Gastroesophageal sphincter (tissue), 4 donors: ENCODE measurements around the gene RPP30. TPM values are rescaled to one million over a fixed set of nuclear protein-coding genes. Genes with fewer than 3 reads are reported as not detected.

Source experiments
- ATAC-seq: fragments of 150-250 bp; one replicate; pipeline ENCODE4 v1.9.1; 2016; ENCODE audit warnings: mild to moderate bottlenecking, moderate library complexity
- H3K27ac ChIP-seq, 4 donors: fragments of 200-600 bp; sonication (generic) in 3 of 4; 1 replicate in 3 of 4; 2 replicates in 1 of 4; pipeline ENCODE4 v1.5.1; 2016 to 2019
- H3K27me3 ChIP-seq: fragments of 200-600 bp; sonication (generic); one replicate; pipeline ENCODE4 v1.5.1; 2019
- H3K36me3 ChIP-seq, 2 donors: fragments of 200-600 bp; sonication (generic); one replicate each; pipeline ENCODE4 v1.5.1; 2019; ENCODE audit warnings: control low read depth in 1 of 2
- H3K4me1 ChIP-seq, 3 donors: fragments of 200-600 bp; sonication (generic); 1 replicate in 2 of 3; 2 replicates in 1 of 3; pipeline ENCODE4 v1.5.1; 2016 to 2019; ENCODE audit warnings: control low read depth in 2 of 3
- H3K4me3 ChIP-seq, 2 donors: fragments of 200-600 bp; sonication (generic); one replicate each; pipeline ENCODE4 v1.5.1; 2019; ENCODE audit warnings: mild to moderate bottlenecking in 1 of 2, moderate library complexity in 1 of 2
- H3K9me3 ChIP-seq, 3 donors: fragments of 200-600 bp; sonication (generic); one replicate each; pipeline ENCODE4 v1.5.1; 2017 to 2019; ENCODE audit warnings: control low read depth in 2 of 3
- EP300 ChIP-seq: sonication (generic); formaldehyde crosslinking; IDR thresholded peaks from one replicate; pipeline ENCODE4 v1.6.1; 2017; ENCODE audit warnings: antibody characterized with exemption, mild to moderate bottlenecking
- POLR2A ChIP-seq, 2 donors: fragments of 450-650 bp; IDR thresholded peaks; one replicate each; pipeline ENCODE4 v1.6.1; 2017; ENCODE audit warnings: antibody characterized with exemption in 2 of 2, mild to moderate bottlenecking in 2 of 2, moderate library complexity in 1 of 2
- POLR2AphosphoS5 ChIP-seq: sonication (generic); formaldehyde crosslinking; IDR thresholded peaks from one replicate; pipeline ENCODE4 v1.6.1; 2017; ENCODE audit warnings: antibody characterized with exemption
- WGBS, 2 donors: methylation state at CpG; one replicate each; pipeline ENCODE4 v1.1.5; 2018; ENCODE audit warnings: low coverage in 1 of 2; 5-methylcytosine and 5-hydroxymethylcytosine counted together
- total RNA-seq, 4 donors: library from RNA; depleted of rRNA; stranded (reverse); fragments of >200 nt; gene quantifications; one replicate each; pipeline ENCODE4 v1.1.0, GENCODE V29; 2016
- TF ChIP-seq, protein P1 (sequence below), 4 experiments: fragments of 200-600 bp in 2 of 4; fragments of 450-650 bp in 2 of 4; sonication (generic) in 1 of 4; IDR thresholded peaks; one replicate each; pipeline ENCODE4 v1.5.1; 2017 to 2019; ENCODE audit warnings: antibody characterized with exemption in 4 of 4, mild to moderate bottlenecking in 2 of 4, moderate library complexity in 2 of 4

Gene RPP30
- total RNA-seq, 4 donors from 2014 or later = 25.0 to 44.2 (median 30.8) TPM

DNA sequence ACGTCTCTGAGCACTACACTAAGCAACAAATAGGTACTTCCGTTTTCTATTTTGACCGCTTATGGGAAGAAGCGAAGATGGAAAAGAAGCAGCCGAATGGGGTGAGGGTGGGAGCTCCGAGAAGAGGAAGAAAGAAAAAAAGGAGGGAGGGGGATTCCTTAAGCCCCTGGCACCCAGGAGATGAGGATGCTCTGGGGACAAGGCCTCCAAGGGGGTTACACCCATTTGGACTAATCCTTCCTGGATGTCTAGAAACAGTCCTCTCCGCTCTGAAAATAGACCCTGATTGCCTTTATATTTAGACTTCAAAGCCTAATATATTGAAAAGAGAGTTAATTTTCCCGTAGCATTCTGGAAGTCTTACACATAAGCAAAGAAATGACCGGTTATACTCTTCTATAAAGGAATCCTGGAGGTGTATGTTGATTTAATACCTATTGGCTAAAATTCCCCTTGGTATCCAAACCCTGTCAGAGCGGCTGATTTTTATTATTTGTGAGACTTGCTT is 13.3 kb upstream of the RPP30 start:
- TF ChIP-seq EP300 = no peak
- TF ChIP-seq POLR2AphosphoS5 = no peak
- no peak for TF ChIP-seq POLR2A (IDR thresholded peaks at IDR 0.05)
- TF ChIP-seq, protein P1, sequence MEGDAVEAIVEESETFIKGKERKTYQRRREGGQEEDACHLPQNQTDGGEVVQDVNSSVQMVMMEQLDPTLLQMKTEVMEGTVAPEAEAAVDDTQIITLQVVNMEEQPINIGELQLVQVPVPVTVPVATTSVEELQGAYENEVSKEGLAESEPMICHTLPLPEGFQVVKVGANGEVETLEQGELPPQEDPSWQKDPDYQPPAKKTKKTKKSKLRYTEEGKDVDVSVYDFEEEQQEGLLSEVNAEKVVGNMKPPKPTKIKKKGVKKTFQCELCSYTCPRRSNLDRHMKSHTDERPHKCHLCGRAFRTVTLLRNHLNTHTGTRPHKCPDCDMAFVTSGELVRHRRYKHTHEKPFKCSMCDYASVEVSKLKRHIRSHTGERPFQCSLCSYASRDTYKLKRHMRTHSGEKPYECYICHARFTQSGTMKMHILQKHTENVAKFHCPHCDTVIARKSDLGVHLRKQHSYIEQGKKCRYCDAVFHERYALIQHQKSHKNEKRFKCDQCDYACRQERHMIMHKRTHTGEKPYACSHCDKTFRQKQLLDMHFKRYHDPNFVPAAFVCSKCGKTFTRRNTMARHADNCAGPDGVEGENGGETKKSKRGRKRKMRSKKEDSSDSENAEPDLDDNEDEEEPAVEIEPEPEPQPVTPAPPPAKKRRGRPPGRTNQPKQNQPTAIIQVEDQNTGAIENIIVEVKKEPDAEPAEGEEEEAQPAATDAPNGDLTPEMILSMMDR (IDR thresholded peaks at IDR 0.05) = no peak
- Histone ChIP-seq H3K4me1 (peaks cover 0 to 21% (median 0%) of the 10 kb centered on the region in 3 donors), H3K4me3 (peak overlapping the region; percentile 55 to 71), H3K27ac (peak overlapping the region in 2 of 4 donors; percentile 57 to 73), H3K9me3 (no peaks in the 10 kb centered on the region), H3K27me3 (peaks cover 51% of the 10 kb centered on the region), H3K36me3 (no peaks in the 10 kb centered on the region)
- ATAC-seq = no peak
- WGBS, 2 donors = 34 to 51% methylated on average over 8 to 10 of the region's 10 CpGs

DNA sequence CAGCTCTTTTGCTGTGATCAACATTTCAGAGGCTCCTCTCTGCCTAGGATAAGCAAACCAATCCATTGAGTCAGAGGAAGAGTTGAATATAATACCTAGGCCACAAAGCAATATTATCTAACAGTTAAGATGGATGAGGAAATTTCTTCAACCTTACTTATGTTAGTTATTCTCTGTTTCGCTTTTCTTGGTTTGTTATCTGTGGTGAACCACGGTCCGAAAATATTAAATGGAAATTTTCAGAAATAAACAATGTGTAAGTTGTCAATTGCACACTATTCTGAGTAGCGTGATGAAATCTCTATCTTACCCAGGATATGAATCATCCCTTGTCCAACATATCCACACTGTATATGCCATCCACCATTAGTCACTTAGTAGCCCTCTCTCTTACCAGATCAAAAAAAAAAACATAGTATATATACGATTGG is 12.4 kb upstream of the RPP30 start:
- no peak for ATAC-seq
- peaks cover 51% of the 10 kb centered on the region for H3K27me3 ChIP-seq
- WGBS, 2 donors = 63 to 88% methylated on average over 5 of the region's 5 CpGs
- H3K9me3 ChIP-seq = no peaks in the 10 kb centered on the region
- TF ChIP-seq POLR2A (IDR thresholded peaks at IDR 0.05) = no peak
- TF ChIP-seq EP300 = no peak
- TF ChIP-seq, protein P1 (IDR thresholded peaks at IDR 0.05) = no peak
- TF ChIP-seq POLR2AphosphoS5 = no peak
- H3K36me3 ChIP-seq = no peaks in the 10 kb centered on the region
- no peak overlapping the region for H3K4me3 ChIP-seq
- H3K4me1 ChIP-seq = peaks cover 0 to 21% (median 0%) of the 10 kb centered on the region in 3 donors
- no peak overlapping the region for H3K27ac ChIP-seq

DNA sequence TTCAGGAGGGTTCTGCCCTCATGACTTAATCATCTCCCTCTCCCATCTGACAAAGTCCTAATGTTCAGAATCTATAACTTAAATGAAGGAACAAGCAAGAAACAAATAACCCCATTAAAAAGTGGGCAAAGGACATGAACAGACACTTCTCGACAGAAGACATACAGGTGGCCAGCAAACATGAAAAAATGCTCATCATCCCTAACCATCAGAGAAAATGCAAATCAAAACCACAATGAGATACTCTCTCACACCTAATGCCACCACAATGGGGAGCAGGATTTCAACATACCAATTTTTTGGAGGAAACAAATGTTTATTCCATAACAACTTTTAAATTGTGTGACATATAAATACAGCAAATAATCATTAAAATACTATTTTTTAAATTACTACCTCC is 11.0 kb upstream of the RPP30 start:
- Histone ChIP-seq H3K27me3 (peaks cover 43% of the 10 kb centered on the region), H3K9me3 (no peaks in the 10 kb centered on the region), H3K27ac (no peak overlapping the region), H3K4me3 (no peak overlapping the region), H3K36me3 (no peaks in the 10 kb centered on the region), H3K4me1 (peaks cover 0 to 21% (median 0%) of the 10 kb centered on the region in 3 donors)
- ATAC-seq = no peak
- WGBS, 2 donors = 80 to 88% methylated on average over 1 of the region's 1 CpG
- TF ChIP-seq POLR2AphosphoS5 (no peak), POLR2A (IDR thresholded peaks at IDR 0.05) (no peak), EP300 (no peak)
- TF ChIP-seq, protein P1 (IDR thresholded peaks at IDR 0.05) = no peak

DNA sequence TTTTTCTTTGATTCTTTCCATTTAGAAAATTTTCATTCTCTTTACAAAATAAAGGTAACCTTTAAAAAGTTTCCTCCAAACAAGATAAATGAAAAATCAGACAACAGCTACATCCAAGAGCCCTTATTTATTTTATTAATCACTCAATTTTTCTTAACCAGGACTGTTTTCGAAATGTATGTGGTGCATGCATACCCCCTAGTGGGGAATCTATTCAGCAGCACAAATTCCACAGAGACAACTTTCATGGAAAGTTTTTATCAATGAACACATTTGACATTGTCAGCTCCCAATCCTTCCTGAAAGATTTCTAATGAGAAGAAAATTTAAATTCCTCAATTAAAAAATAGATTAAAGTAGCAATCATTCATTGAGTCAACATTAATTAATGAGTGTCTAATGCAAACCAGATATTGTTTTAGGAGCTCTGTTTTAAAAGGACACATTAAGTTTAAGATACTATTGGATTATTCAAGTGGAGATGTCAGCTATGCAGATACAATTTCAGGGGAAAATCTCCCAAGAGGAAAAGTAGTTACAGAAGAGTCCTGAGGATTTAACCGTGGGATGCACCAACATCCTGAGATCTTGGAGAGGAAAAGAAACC is 8.8 kb upstream of the RPP30 start:
- H3K4me1 ChIP-seq = peaks cover 0 to 8% (median 0%) of the 10 kb centered on the region in 3 donors
- H3K27me3 ChIP-seq = peaks cover 30% of the 10 kb centered on the region
- no peak overlapping the region for H3K27ac ChIP-seq
- no peak overlapping the region for H3K4me3 ChIP-seq
- 23 to 33% methylated on average over 2 of the region's 2 CpGs for WGBS, 2 donors
- ATAC-seq = no peak
- TF ChIP-seq POLR2A (IDR thresholded peaks at IDR 0.05) = no peak
- TF ChIP-seq POLR2AphosphoS5 = no peak
- TF ChIP-seq, protein P1 (IDR thresholded peaks at IDR 0.05) = peak; percentile 22 to 59 (median 46)
- no peak for TF ChIP-seq EP300
- no peaks in the 10 kb centered on the region for H3K9me3 ChIP-seq
- H3K36me3 ChIP-seq = no peaks in the 10 kb centered on the region

DNA sequence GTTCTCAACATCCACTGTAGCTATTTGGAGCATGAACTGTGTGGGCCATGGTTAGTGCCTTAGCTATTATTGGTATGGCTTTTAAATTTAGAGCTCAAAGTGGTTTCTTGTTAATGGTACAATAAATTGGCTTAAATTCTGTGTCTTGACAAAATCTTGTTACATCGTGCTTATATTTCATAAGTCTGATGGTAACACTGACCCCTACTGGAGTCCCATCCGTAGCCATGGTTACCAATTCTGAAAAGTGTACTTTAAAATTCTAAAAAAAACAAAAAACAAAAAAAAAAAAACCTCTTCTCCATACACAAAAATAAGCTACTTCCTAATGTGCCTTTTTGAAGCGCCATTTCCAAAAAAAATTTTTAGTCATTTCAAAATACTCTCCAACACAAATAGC is 6.4 kb upstream of the RPP30 start:
- Histone ChIP-seq H3K4me1 (no peaks in the 10 kb centered on the region), H3K27ac (no peak overlapping the region), H3K9me3 (no peaks in the 10 kb centered on the region), H3K27me3 (peaks cover 30% of the 10 kb centered on the region), H3K36me3 (no peaks in the 10 kb centered on the region), H3K4me3 (no peak overlapping the region)
- no peak for ATAC-seq
- TF ChIP-seq, protein P1 (IDR thresholded peaks at IDR 0.05) = peak in 1 of 4 experiments; percentile 10
- no peak for TF ChIP-seq POLR2AphosphoS5
- 33 to 43% methylated on average over 3 of the region's 3 CpGs for WGBS, 2 donors
